ENCODE data around the gene TMSB15A.
"Not testable (repeated sequence)": the region's sequence is repeated elsewhere in the genome, so short reads cannot be mapped to it uniquely, and the experiment has no call there.

TMSB15A gene

GRCh38 chrX:102515975-102516941 lies at the start of gene TMSB15A:
Gene TMSB15A, minus strand, starts transcription at chrX:102516739.
- DNase-seq (ENCODE audit: low read depth in 3 of 3): peak; percentile 13 to 61 (median 21)

DNA sequence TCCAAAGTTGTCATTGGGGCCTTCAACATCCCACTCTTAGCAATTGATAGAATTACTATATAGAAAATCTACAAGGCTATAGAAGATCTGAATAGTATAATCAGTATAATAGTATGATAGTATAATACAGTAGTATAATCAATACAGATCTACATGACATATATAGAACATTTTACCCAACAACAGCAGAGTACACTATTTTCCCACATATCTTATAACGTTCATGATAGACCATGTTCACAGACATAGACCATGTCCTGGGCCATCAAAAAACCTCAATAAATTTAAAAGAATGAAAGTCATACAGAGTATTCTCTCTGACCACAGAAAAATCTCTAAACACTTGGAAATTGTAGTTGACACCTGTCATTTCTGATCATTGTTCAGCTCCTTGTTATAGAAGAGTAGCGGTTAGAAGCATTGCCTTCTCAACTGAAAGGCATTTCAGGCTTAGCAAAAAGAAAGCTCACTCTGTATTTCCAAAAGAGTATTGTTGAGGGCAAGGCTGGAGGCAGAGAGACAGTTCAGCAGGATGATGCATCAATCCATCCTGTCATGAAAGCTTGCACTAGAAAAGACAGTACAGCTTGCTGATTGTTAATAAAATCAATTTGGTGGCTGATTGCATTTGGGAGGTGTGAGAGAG lies 44.0 kb upstream of the TMSB15A start:
- DNase-seq (ENCODE audit: low read depth in 3 of 3): no peak

GRCh38 chrX:102558607-102559006 lies 42.1 kb upstream of the TMSB15A start:
- DNase-seq (ENCODE audit: low read depth in 3 of 3): no peak

DNA sequence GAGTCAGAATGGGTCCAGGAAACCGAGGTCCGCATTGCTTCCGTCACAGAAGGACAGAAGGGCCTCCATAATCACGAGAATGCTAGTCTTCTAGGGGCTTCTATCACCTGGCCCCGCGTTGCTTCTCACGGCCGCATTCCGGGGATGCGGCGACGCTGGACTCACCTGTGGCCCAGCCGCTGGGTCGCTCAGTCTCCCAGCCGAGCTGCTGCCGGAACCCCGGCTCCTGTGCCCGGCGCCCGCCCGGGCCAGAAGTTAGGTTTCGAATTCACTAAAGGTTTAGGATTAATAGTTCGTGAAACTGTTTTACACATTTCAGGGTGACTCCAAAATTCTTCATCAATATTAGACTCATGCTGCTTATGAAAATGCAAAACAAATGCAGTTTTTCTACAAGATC lies 31.7 kb upstream of the TMSB15A start:
- no peak for DNase-seq (ENCODE audit: low read depth in 3 of 3)

DNA sequence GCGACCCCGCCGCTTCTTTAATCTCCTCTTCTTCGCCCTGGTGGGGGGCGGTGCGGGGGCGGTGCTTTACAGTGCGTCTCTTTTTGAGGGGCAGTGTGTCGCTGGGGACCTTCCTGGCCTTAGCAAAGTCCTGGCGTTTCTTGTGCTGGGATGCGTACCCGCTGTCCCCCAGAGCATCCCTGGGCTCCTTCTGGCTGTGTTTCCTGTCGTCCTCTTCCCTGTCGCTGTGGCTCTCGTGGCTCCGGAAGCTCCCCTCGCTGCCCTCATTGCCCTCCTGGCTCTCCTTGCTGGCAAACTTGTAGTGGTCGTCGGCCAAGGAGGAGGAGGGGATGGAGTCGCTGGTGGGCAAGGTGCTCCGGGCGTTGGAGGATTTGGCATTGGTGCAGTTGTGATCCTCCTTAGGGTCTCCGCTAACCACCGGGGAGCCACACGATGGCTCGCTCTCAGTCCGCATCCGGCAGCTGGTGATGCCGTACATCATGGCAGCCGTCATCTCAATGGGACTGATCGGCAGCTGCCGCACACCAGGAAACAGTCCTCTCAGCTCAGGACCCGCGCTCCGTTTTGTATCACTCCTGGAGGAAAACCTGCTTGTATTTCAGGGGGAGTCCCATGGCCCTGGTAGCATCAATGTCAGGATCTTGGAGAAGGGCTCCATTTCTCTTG lies 30.4 kb upstream of the TMSB15A start:
- no peak for DNase-seq (ENCODE audit: low read depth in 3 of 3)

DNA sequence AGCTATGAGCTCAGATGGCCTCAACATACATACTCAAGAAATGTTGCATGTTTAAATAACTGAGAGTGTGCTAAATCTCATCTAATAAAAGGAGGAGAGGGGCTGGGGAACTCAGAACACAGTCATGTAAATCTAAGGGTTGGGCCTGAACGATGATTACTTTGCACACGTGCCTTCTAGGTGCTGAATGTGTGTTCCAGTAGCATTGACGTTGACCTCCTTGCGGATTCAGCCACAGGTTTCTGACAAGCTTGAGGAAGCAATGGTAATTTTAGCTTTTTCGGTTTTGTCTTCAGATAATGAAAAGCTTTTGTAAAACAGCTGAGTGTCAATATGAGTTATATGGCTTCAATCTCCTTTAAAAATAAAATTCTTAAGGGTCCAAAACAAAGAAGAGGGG lies 29.6 kb upstream of the TMSB15A start:
- DNase-seq (ENCODE audit: low read depth in 3 of 3): not testable (repeated sequence)

DNA sequence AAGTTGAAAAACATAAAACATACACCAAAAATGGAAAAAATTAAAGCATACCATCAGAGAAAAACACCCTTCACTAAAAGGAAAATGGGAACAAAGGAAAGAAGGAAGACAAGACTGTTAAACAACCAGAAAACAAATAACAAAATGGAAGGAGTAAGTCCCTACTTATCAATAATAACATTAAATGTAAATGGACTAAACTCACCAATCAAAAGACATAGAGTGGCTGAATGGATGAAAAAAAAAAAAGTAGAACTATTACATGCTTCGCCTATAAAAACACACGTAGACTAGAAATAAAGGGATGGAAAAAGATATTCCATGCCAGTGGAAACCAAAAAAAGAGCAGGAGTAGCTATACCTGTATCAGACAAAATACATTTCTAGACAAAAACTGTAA lies 19.4 kb upstream of the TMSB15A start:
- no peak for DNase-seq (ENCODE audit: low read depth in 3 of 3)

DNA sequence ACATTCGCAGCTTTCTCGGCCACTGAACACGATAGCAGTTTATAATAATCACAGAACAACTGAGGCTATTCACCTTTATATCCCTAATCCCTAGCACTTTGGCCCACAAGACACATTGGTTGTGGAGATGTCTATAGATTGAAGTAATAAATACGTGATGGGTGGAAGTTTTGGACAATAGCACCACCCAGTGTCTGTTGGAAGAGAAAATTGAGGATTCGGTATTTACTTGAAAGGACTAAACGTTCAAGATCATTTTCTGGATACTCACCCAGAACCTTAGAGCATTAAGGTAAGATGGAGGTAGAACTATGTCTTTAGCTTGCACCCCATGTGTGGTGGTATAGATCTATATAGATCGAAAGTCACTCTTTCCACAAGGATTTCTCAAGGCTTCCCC lies 787 bp upstream of the TMSB15A start:
- DNase-seq (ENCODE audit: low read depth in 3 of 3): no peak

- no peak for DNase-seq (ENCODE audit: low read depth in 3 of 3)
These were observed 2.0 kb downstream of the TMSB15A start for GRCh38 chrX:102514536-102514935.

DNA sequence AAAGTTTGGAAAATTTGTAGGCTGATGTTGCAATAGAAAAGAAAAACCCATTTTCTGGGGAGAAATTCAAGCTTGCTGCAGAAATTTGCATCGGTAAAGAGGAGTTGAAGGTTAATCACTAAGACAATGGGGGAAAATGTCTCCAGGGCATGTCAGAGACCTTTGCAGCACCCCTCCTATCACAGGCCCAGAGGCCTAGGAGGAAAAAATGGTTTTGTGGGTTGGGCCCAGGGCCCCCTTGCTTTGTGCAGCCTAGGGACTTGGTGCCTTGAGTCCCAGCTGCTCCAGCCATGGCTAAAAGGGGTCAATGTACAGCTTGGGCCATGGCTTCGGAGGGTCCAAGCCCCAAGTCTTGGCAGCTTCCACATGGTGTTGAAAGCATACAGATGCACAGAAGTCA lies 17.8 kb downstream of the TMSB15A start:
- no peak for DNase-seq (ENCODE audit: low read depth in 3 of 3)

- no peak for DNase-seq (ENCODE audit: low read depth in 3 of 3)
These were observed 24.8 kb downstream of the TMSB15A start for GRCh38 chrX:102491766-102492165.

- DNase-seq (ENCODE audit: low read depth in 3 of 3): not testable (repeated sequence)
These were observed 37.8 kb downstream of the TMSB15A start for GRCh38 chrX:102478765-102479164.

GRCh38 chrX:102471762-102472220 lies 44.7 kb downstream of the TMSB15A start, which contains the start of gene TCP11X2:
Gene TCP11X2, minus strand, starts transcription at chrX:102471812.
- DNase-seq (ENCODE audit: low read depth in 3 of 3): not testable (repeated sequence)

- not testable (repeated sequence) for DNase-seq (ENCODE audit: low read depth in 3 of 3)
These were observed 46.3 kb downstream of the TMSB15A start for GRCh38 chrX:102470215-102470614.
